BLaER1 (cell line): ENCODE measurements around the gene PELI2.

ENCODE experiments used
- H3K27ac ChIP-seq: shearing (Covaris generic); formaldehyde crosslinking; 2 replicates; pipeline ENCODE4 v1.8.1; 2022
- H3K27me3 ChIP-seq: shearing (Covaris generic); formaldehyde crosslinking; 2 replicates; pipeline ENCODE4 v1.8.1; 2022
- H3K36me3 ChIP-seq: shearing (Covaris generic); formaldehyde crosslinking; 2 replicates; pipeline ENCODE4 v1.8.1; 2022
- H3K4me1 ChIP-seq: shearing (Covaris generic); formaldehyde crosslinking; 2 replicates; pipeline ENCODE4 v1.8.1; 2022
- H3K4me2 ChIP-seq: shearing (Covaris generic); formaldehyde crosslinking; 2 replicates; pipeline ENCODE4 v1.8.1; 2022
- H3K4me3 ChIP-seq: shearing (Covaris generic); formaldehyde crosslinking; 2 replicates; pipeline ENCODE4 v1.8.1; 2022
- H3K9ac ChIP-seq: shearing (Covaris generic); formaldehyde crosslinking; 2 replicates; pipeline ENCODE4 v1.8.1; 2022
- H3K9me3 ChIP-seq: shearing (Covaris generic); formaldehyde crosslinking; 2 replicates; pipeline ENCODE4 v1.8.1; 2022
- H4K20me1 ChIP-seq: shearing (Covaris generic); formaldehyde crosslinking; 2 replicates; pipeline ENCODE4 v1.8.1; 2022
- Cebpa-rat ChIP-seq: shearing (Covaris generic); IDR thresholded peaks from 2 replicates; pipeline ENCODE4 v1.8.1; 2022

PELI2 gene

GRCh38 chr14:56118611-56119181 is 485 bp downstream of the PELI2 start:
- peaks cover 48% of the 10 kb centered on the region for H4K20me1 ChIP-seq
- H3K4me1 ChIP-seq, result peaks cover 49% of the 10 kb centered on the region
- no peaks in the 10 kb centered on the region for H3K9me3 ChIP-seq
- H3K4me3 ChIP-seq, result peak overlapping the region; percentile 99
- H3K9ac ChIP-seq, result peak overlapping the region; percentile 96
- no peaks in the 10 kb centered on the region for H3K36me3 ChIP-seq
- H3K4me2 ChIP-seq, result peak overlapping the region; percentile 90
- no peak for TF ChIP-seq Cebpa-rat
- peak overlapping the region; percentile 96 for H3K27ac ChIP-seq
- H3K27me3 ChIP-seq, result no peaks in the 10 kb centered on the region

DNA sequence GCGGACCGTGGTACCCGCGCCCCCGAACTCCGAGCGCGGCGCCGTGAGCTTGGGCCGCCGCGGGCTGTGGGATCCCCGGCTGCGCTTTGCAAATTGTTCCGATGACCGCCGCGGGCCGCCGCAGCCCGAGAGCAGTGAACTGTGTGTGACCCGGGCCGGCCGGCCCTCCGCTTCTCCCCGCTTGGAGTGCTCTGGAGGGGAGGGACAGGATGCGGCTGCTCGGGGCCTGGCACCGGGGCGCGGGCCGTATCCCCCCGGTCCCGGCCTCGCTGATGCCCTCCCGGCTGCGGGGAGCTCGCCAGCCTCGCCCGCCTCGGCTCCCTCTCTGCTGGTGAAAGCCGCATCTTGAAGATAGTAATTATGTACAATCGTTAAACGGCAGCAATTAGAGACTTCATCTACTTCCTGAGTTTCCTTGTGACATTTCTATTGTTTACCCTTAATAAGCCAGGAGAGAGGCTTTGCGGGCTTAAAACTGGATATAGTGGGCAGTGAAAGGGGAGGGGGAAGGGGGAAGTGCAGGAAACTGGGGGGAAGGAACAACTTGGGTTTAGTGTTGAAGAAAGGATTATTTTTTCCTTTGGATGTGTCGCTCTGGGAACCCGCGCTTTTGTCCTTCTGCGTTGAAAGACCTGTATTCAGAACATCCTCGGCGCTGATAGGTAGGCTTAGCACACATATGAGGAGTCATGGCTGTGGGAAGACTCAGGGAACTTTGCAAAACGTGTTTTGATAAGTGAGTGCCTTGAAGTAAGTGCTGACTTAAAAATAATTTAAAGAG is 1.2 kb downstream of the PELI2 start:
- Histone ChIP-seq H3K9ac (peak overlapping the region; percentile 96), H3K4me3 (peak overlapping the region; percentile 99), H4K20me1 (peaks cover 55% of the 10 kb centered on the region), H3K27ac (peak overlapping the region; percentile 96), H3K4me2 (peak overlapping the region; percentile 90), H3K9me3 (no peaks in the 10 kb centered on the region), H3K27me3 (no peaks in the 10 kb centered on the region), H3K4me1 (peaks cover 56% of the 10 kb centered on the region), H3K36me3 (no peaks in the 10 kb centered on the region)
- no peak for TF ChIP-seq Cebpa-rat

DNA sequence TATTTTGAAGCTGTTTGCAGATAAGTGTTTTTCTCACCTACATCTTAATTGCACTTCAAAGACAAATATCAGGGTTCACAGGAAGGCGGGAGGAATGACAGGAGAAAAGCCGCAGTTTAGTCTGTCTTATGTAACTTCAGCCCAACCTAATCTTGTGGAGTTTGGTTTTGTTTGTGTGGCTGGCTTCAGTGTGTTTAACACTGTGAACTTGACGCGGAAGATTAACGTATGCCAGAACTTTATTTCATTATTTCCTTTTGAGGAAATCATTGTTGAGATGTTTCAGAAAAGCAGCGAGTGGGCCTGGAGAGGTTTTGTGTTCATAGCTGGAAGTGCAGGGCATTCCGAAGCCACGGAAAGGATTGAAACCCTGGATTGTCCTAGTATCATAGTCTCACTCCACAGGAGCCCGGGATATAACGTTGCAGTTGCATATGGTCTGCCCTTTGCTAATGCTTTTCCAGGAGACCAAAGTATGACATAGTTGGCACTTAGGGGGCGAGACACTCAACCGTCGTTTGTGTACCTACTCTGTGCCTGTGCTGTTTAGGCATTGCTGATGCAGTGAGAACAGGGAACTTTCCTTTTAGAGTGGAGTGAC is 2.0 kb downstream of the PELI2 start:
- no peak for TF ChIP-seq Cebpa-rat

DNA sequence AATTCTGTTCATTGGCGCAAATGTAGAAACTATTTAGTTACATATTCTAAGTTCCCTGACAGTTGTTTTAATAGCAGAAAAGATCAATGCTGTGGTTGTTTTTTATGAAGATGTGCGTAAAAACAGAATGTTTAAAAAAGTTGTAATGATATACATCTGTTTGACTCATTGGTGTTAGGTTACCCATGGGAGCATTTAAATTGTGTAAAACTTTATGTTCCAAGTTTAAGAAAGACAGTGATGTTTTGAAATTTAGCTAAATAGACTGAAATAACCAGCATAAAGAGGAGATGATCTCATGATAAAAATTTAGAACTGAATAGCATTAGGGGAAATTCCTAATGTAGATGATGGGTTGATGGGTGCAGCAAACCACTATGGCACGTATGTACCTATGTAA is 3.6 kb downstream of the PELI2 start:
- peak overlapping the region; percentile 90 for H3K4me2 ChIP-seq
- H3K4me1 ChIP-seq, result peaks cover 73% of the 10 kb centered on the region
- no peak overlapping the region for H3K4me3 ChIP-seq
- H3K27ac ChIP-seq, result no peak overlapping the region
- H4K20me1 ChIP-seq, result peaks cover 79% of the 10 kb centered on the region
- 0 out of 2 replicates have a peak, but pooled peaks cover 7% of the 10 kb centered on the region for H3K36me3 ChIP-seq
- TF ChIP-seq Cebpa-rat, result no peak
- H3K9ac ChIP-seq, result no peak overlapping the region; the same call in 1 of the 2 replicates
- H3K27me3 ChIP-seq, result no peaks in the 10 kb centered on the region
- H3K9me3 ChIP-seq, result no peaks in the 10 kb centered on the region

More for the DNA sequence above, 2.0 kb downstream of the PELI2 start:
- H3K27me3 ChIP-seq, result no peaks in the 10 kb centered on the region
- peaks cover 63% of the 10 kb centered on the region for H4K20me1 ChIP-seq
- no peaks in the 10 kb centered on the region for H3K9me3 ChIP-seq
- peak overlapping the region; percentile 96 for H3K27ac ChIP-seq
- peak overlapping the region; percentile 99 for H3K4me3 ChIP-seq
- H3K4me1 ChIP-seq, result peaks cover 64% of the 10 kb centered on the region
- H3K36me3 ChIP-seq, result no peaks in the 10 kb centered on the region
- peak overlapping the region; percentile 90 for H3K4me2 ChIP-seq
- H3K9ac ChIP-seq, result peak overlapping the region; percentile 96

DNA sequence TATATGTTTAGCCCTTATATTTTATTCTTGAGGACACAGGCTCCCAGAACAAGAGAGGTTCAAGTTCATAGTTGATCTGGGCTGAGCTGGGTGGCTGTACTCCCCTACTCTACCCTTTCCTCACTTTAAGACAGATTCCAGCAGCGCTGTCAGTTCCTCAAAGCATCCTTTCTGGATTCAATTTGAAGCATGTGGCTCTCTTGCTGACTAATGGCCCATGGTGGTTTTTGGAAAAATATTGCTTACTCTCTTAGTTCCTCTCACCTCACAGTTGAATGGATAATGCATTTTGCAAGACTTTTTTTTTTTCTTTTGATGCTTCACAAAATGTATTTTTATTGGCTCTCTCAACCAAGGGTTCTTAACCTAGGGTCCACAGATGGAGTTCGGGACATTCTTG is 4.1 kb downstream of the PELI2 start:
- Histone ChIP-seq H3K9me3 (no peaks in the 10 kb centered on the region), H3K4me1 (peaks cover 73% of the 10 kb centered on the region), H3K4me3 (no peak overlapping the region), H3K27ac (no peak overlapping the region), H3K27me3 (no peaks in the 10 kb centered on the region), H3K9ac (no peak overlapping the region), H4K20me1 (peaks cover 84% of the 10 kb centered on the region), H3K4me2 (peak overlapping the region; percentile 90), H3K36me3 (0 out of 2 replicates have a peak, but pooled peaks cover 7% of the 10 kb centered on the region)
- TF ChIP-seq Cebpa-rat, result no peak

GRCh38 chr14:56124327-56124726 is 6.1 kb downstream of the PELI2 start:
- peaks cover 100% of the 10 kb centered on the region for H4K20me1 ChIP-seq
- H3K4me3 ChIP-seq, result no peak overlapping the region
- H3K27ac ChIP-seq, result no peak overlapping the region
- H3K36me3 ChIP-seq, result 0 out of 2 replicates have a peak, but pooled peaks cover 7% of the 10 kb centered on the region
- H3K9ac ChIP-seq, result no peak overlapping the region
- no peaks in the 10 kb centered on the region for H3K9me3 ChIP-seq
- peaks cover 89% of the 10 kb centered on the region for H3K4me1 ChIP-seq
- H3K27me3 ChIP-seq, result no peaks in the 10 kb centered on the region
- TF ChIP-seq Cebpa-rat, result no peak
- peak overlapping the region; percentile 90 for H3K4me2 ChIP-seq

DNA sequence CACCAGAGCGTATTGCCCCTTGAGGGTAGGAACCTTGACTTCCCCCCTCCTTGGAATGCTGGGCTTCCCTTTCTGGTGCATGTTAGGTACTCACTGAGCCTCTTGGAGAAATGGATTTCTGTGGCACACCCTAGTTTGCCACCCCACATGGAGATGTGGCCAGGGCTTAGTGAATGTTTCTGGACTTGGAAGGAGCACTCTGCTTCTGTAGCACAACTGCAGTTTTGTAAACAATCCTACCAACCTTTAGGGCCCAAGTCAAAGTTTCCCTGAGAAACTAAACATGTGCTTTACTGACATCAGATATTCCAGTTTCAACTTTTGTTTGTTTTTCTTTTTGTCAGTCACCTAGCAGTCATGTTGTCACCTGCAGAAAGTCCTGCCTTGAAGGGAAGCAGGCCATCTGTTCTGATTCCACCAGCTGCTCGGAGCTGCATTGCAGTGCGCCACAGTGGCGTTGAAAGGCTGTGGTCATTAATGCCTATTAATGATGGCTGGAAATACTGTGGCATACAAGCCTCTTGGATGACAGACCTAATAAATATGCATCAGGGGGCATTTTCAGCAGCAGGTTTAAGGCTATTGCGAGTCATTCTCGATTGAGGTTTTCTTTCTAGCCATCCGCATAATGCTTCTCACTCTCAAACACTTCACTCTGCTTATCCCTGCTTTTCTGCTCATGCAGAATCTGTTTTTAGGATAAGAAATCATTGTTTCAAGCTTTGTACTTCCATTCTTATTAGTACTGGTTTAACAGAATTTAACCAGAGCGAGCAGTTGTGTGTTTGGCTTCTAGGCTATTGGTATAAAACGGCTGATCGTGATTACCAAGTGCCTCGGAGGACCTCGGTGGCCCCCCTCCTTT is 7.8 kb downstream of the PELI2 start:
- TF ChIP-seq Cebpa-rat, result no peak
- peaks cover 100% of the 10 kb centered on the region for H4K20me1 ChIP-seq
- H3K9me3 ChIP-seq, result no peaks in the 10 kb centered on the region
- H3K4me2 ChIP-seq, result peak overlapping the region; percentile 90
- H3K4me1 ChIP-seq, result peaks cover 99% of the 10 kb centered on the region
- H3K9ac ChIP-seq, result no peak overlapping the region
- H3K4me3 ChIP-seq, result no peak overlapping the region
- 0 out of 2 replicates have a peak, but pooled peaks cover 7% of the 10 kb centered on the region for H3K36me3 ChIP-seq
- H3K27me3 ChIP-seq, result no peaks in the 10 kb centered on the region
- H3K27ac ChIP-seq, result no peak overlapping the region; the same call in 1 of the 2 replicates

DNA sequence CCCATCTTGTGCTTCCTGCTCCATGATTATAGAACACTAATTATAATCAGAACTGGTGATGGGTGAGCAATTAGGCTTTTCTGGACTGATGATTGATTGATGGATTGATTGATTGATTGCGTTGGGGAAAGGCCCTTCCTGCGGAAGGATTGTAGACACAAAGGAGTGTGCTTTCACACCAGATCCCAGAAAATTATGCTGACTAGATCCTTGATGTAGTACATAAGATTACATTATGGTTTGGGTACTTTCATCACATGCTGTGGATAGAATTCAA is 8.4 kb downstream of the PELI2 start:
- H3K9ac ChIP-seq, result no peak overlapping the region
- peaks cover 100% of the 10 kb centered on the region for H4K20me1 ChIP-seq
- no peaks in the 10 kb centered on the region for H3K9me3 ChIP-seq
- no peaks in the 10 kb centered on the region for H3K27me3 ChIP-seq
- TF ChIP-seq Cebpa-rat, result no peak
- H3K4me2 ChIP-seq, result peak overlapping the region; percentile 90
- peaks cover 99% of the 10 kb centered on the region for H3K4me1 ChIP-seq
- no peak overlapping the region for H3K27ac ChIP-seq
- H3K36me3 ChIP-seq, result 0 out of 2 replicates have a peak, but pooled peaks cover 7% of the 10 kb centered on the region
- H3K4me3 ChIP-seq, result no peak overlapping the region

DNA sequence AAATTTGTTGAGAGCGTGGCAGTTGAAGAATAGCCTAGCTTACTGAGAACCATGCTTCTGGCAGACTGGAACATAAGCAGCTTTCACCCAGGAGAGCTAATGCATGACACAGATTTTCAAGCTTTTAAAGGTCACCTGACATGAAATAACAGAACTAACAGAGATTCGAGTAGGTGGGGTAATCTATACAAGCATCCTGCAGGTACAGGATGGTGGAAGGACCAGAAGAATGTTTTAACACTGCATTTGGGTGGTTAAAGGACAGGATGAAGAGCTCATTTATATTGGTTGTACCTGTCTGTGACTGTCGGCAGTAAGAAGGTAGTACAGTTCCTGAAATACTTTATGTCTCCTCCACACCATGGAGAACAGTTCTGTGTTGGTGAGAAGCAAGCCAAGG is 8.9 kb downstream of the PELI2 start:
- no peak overlapping the region for H3K4me3 ChIP-seq
- 0 out of 2 replicates have a peak, but pooled peaks cover 7% of the 10 kb centered on the region for H3K36me3 ChIP-seq
- H3K27me3 ChIP-seq, result no peaks in the 10 kb centered on the region
- no peak overlapping the region for H3K27ac ChIP-seq
- no peak for TF ChIP-seq Cebpa-rat
- peaks cover 99% of the 10 kb centered on the region for H3K4me1 ChIP-seq
- H3K9ac ChIP-seq, result no peak overlapping the region
- peak overlapping the region; percentile 90 for H3K4me2 ChIP-seq
- H4K20me1 ChIP-seq, result peaks cover 100% of the 10 kb centered on the region
- H3K9me3 ChIP-seq, result no peaks in the 10 kb centered on the region
